Prostate gland (tissue), 2 donors: ENCODE measurements around the gene AACS.
A peak's percentile ranks its signal among the peaks of the same experiment; 100 is the strongest.

Experiments
- POLR2AphosphoS5 ChIP-seq: sonication (generic); formaldehyde crosslinking; IDR thresholded peaks from one replicate; pipeline ENCODE4 v1.6.1; 2017; ENCODE audit warnings: antibody characterized with exemption
- TF ChIP-seq, protein P1 (sequence below), 4 experiments: fragments of 200-600 bp in 2 of 4; fragments of 450-650 bp in 2 of 4; sonication (generic) in 2 of 4; IDR thresholded peaks; 1 replicate in 3 of 4; 2 replicates in 1 of 4; pipeline ENCODE4 v1.5.1; 2016 to 2019; ENCODE audit warnings: antibody characterized with exemption in 4 of 4, mild to moderate bottlenecking in 2 of 4, moderate library complexity in 2 of 4

DNA sequence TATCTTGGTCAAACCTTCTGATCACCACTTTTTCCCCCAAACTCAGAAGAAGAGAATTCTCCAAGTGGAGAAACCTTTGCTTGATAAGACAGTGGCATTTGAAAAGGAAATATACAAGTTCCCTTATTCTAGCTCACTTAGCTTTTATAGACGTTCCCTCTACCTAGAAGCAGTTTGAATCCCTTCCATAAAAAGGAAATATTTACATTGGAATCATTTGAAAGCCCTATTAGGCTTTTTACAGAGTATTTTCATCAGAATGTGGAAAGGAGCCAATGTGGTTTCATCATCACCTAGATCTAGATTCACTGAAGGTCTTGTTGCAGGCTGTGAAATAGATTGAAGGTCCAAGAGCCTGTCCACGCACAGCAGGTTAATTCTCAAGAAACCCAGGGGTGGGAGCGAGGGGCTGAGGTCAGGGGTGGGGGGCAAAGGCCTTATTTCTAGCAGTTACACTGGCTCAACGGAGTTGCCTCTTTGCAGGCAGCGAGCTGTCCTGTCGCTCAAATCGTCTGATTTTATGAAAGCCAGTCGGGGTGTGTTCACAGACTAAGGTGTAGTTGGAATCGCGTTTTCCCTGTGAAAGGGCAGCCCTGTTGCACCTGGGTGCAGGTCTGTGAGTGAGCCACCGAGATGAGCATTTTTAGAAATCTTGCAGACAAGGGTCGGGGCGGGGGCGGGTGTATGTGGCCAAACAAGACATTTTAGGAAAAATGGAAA lies 45.6 kb downstream of the AACS start:
- TF ChIP-seq, protein P1, sequence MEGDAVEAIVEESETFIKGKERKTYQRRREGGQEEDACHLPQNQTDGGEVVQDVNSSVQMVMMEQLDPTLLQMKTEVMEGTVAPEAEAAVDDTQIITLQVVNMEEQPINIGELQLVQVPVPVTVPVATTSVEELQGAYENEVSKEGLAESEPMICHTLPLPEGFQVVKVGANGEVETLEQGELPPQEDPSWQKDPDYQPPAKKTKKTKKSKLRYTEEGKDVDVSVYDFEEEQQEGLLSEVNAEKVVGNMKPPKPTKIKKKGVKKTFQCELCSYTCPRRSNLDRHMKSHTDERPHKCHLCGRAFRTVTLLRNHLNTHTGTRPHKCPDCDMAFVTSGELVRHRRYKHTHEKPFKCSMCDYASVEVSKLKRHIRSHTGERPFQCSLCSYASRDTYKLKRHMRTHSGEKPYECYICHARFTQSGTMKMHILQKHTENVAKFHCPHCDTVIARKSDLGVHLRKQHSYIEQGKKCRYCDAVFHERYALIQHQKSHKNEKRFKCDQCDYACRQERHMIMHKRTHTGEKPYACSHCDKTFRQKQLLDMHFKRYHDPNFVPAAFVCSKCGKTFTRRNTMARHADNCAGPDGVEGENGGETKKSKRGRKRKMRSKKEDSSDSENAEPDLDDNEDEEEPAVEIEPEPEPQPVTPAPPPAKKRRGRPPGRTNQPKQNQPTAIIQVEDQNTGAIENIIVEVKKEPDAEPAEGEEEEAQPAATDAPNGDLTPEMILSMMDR (IDR thresholded peaks at IDR 0.05) = no peak
- peak; percentile 89 for TF ChIP-seq POLR2AphosphoS5
